Psoas muscle (tissue), 8 donors: ENCODE measurements around the gene KLHDC7B. TPM values are rescaled to one million over a fixed set of nuclear protein-coding genes. Genes with fewer than 3 reads are reported as not detected.
A peak's percentile ranks its signal among the peaks of the same experiment; 100 is the strongest.

Source experiments
- ATAC-seq, 4 donors: fragments of 200-7000 bp; cut with Tn5 transposase; one replicate each; pipeline ENCODE4 v1.9.1; 2020; ENCODE audit warnings: moderate library complexity in 3 of 4, mild to moderate bottlenecking in 2 of 4
- DNase-seq, 2 donors: peaks; one replicate each; pipeline ENCODE4 v3.0.0-alpha.2; 2020
- H3K27ac ChIP-seq: fragments of 200-600 bp; one replicate; pipeline ENCODE4 v1.8.0; 2022
- H3K27me3 ChIP-seq, 3 donors: fragments of 200-600 bp in 1 of 3; one replicate each; pipeline versions ENCODE4 v1.6.1 to v1.8.0; 2013 to 2022; ENCODE audit warnings: low read length in 2 of 3, mild to moderate bottlenecking in 2 of 3, moderate library complexity in 1 of 3; ENCODE audit not compliant: insufficient read depth in 3 of 3
- H3K36me3 ChIP-seq, 2 donors: fragments of 200-600 bp in 1 of 2; one replicate each; pipeline versions ENCODE4 v1.6.1 to v1.8.0; 2013 to 2022; ENCODE audit warnings: low read depth in 1 of 2, mild to moderate bottlenecking in 1 of 2, moderate library complexity in 1 of 2; ENCODE audit not compliant: insufficient read depth in 1 of 2
- H3K4me1 ChIP-seq: fragments of 200-600 bp; one replicate; pipeline ENCODE4 v1.8.0; 2022
- H3K4me3 ChIP-seq: fragments of 200-600 bp; one replicate; pipeline ENCODE4 v1.8.0; 2022; ENCODE audit warnings: mild to moderate bottlenecking
- H3K9me3 ChIP-seq: fragments of 200-600 bp; one replicate; pipeline ENCODE4 v1.8.0; 2022
- CTCF ChIP-seq: fragments of 200-600 bp; IDR thresholded peaks from one replicate; pipeline ENCODE4 v1.8.0; 2022; ENCODE audit warnings: antibody characterized with exemption
- WGBS, 3 donors: extraction: QIAGEN DNeasy Blood & Tissue Kit; methylation state at CpG; one replicate each; pipeline versions ENCODE4 v1.1.6 to v1.1.7; 2013; 5-methylcytosine and 5-hydroxymethylcytosine counted together
- intact Hi-C, 2 donors: fragments of 100-400 bp; cut with DNase I; formaldehyde crosslinking; loops; one replicate each; pipeline versions ENCODE4 v1.11.0 to v1.14.2; 2022
- polyA plus RNA-seq, 3 donors: library from polyadenylated mRNA; stranded (reverse); fragments of 200-250 nt; gene quantifications; one replicate each; pipeline ENCODE4 v1.2.3, GENCODE V29; 2013
- total RNA-seq, 4 donors: library from RNA; stranded (reverse); fragmentation: NEBNext Ultra II Directional in 2 of 4; extraction: Animal tissue kit (Norgen Biotek cat#: 25700) in 2 of 4; gene quantifications; one replicate each; pipeline versions ENCODE4 v1.2.1 to v1.2.4, GENCODE V29; 2021 to 2023
- donor health status: healthy with polysubstance abuse.
- donor health status: DM: no; HTN: no; CAD: no; lungs with moderate emphysema.
- donor health status: Bipolar disorder and iron deficiency.
- donor health status: healthy.
- donor health status: DM: yes; HTN: yes; CAD: no.
- donor health status: DM: no; HTN: no; CAD: no.
- donor health status: DM: no; HTN: no; CAD: no.
- donor health status: DM: yes; HTN: yes; CAD: no.

Gene KLHDC7B
- total and polyA plus RNA-seq, 7 donors, result 0.01 to 0.11 (median 0.01) TPM; not detected in 4

- peaks cover 32% of the 10 kb centered on the region for H3K4me1 ChIP-seq
- 31 to 50% (median 44%) methylated on average over 14 to 15 of the region's 15 CpGs for WGBS, 3 donors
- DNase-seq, result no peak
- no peak for TF ChIP-seq CTCF
- ATAC-seq, result no peak
- H3K27me3 ChIP-seq, result peaks cover 0 to 51% (median 25%) of the 10 kb centered on the region in 3 donors
- H3K4me3 ChIP-seq, result peak overlapping the region; percentile 69
- H3K9me3 ChIP-seq, result no peaks in the 10 kb centered on the region
- peaks cover 0 to 2% of the 10 kb centered on the region in 2 donors for H3K36me3 ChIP-seq
- H3K27ac ChIP-seq, result peak overlapping the region; percentile 79
- intact Hi-C loops, result loop anchor here in 1 of 2 donors (5.0 kb wide), 1 partner anchor 33 kb away; the partner anchor contains the start of gene SYCE3
These were observed 16.9 kb upstream of the KLHDC7B start for GRCh38 chr22:50528682-50529415.

- no peaks in the 10 kb centered on the region for H3K36me3 ChIP-seq
- WGBS, 3 donors, result 3 to 13% (median 6%) methylated on average over 28 to 50 of the region's 50 CpGs
- intact Hi-C loops, result loop anchor here in 1 of 2 donors (5.0 kb wide), 1 partner anchor 33 kb away; the partner anchor contains the start of gene SYCE3
- DNase-seq, result peak in 1 of 2 donors; percentile 75
- peak overlapping the region; percentile 79 for H3K27ac ChIP-seq
- H3K4me3 ChIP-seq, result peak overlapping the region; percentile 69
- TF ChIP-seq CTCF, result no peak
- no peaks in the 10 kb centered on the region for H3K9me3 ChIP-seq
- H3K4me1 ChIP-seq, result peaks cover 26% of the 10 kb centered on the region
- no peak for ATAC-seq
- H3K27me3 ChIP-seq, result peaks cover 0 to 57% (median 25%) of the 10 kb centered on the region in 3 donors
These were observed 16.2 kb upstream of the KLHDC7B start for GRCh38 chr22:50529416-50529896.

- ATAC-seq, result peak; percentile 9 to 37 (median 20)
- peaks cover 22% of the 10 kb centered on the region for H3K4me1 ChIP-seq
- WGBS, 3 donors, result 1% methylated on average over 43 to 92 of the region's 92 CpGs
- TF ChIP-seq CTCF, result no peak
- peak within 1 kb of the TSS; percentile 79 for H3K27ac ChIP-seq
- H3K36me3 ChIP-seq, result no peaks in the 10 kb centered on the region
- no peaks in the 10 kb centered on the region for H3K9me3 ChIP-seq
- H3K27me3 ChIP-seq, result peaks cover 0 to 63% (median 25%) of the 10 kb centered on the region in 3 donors
- peak within 1 kb of the TSS; percentile 69 for H3K4me3 ChIP-seq
- DNase-seq, result peak; percentile 86 to 92
- intact Hi-C loops, result loop anchor here (5.0 kb wide), 2 partner anchors 32 to 92 kb away; partner anchors contain the start of gene SYCE3 (in 1 of the 2)
These were observed 15.7 kb upstream of the KLHDC7B start, which contains the start of gene TYMP for GRCh38 chr22:50529897-50530579. TYMP (minus strand) TSS chr22:50530012; CDS start chr22:50529709, 303 bp downstream.

- no peaks in the 10 kb centered on the region for H3K36me3 ChIP-seq
- intact Hi-C loops, result loop anchor here in 1 of 2 donors (5.0 kb wide), 1 partner anchor 92 kb away; no protein-coding TSS in a partner anchor
- DNase-seq (no peak), ATAC-seq (no peak)
- no peaks in the 10 kb centered on the region for H3K9me3 ChIP-seq
- peak overlapping the region; percentile 69 for H3K4me3 ChIP-seq
- peaks cover 22% of the 10 kb centered on the region for H3K4me1 ChIP-seq
- WGBS, 3 donors, result 1 to 4% (median 1%) methylated on average over 13 to 21 of the region's 21 CpGs
- TF ChIP-seq CTCF, result no peak
- H3K27me3 ChIP-seq, result peaks cover 0 to 66% (median 25%) of the 10 kb centered on the region in 3 donors
- peak overlapping the region; percentile 79 for H3K27ac ChIP-seq
These were observed 15.2 kb upstream of the KLHDC7B start for GRCh38 chr22:50530580-50530876.
